GM18499 (cell line): ENCODE results near the gene TNFSF13.

Source experiments
- ATAC-seq: cut with Tn5 transposase; IDR thresholded peaks from one replicate; pipeline ENCODE4 v1.9.1; 2021; ENCODE audit warnings: moderate number of reproducible peaks; ENCODE audit not compliant: insufficient read depth, unreplicated experiment

The TNFSF13 gene

DNA sequence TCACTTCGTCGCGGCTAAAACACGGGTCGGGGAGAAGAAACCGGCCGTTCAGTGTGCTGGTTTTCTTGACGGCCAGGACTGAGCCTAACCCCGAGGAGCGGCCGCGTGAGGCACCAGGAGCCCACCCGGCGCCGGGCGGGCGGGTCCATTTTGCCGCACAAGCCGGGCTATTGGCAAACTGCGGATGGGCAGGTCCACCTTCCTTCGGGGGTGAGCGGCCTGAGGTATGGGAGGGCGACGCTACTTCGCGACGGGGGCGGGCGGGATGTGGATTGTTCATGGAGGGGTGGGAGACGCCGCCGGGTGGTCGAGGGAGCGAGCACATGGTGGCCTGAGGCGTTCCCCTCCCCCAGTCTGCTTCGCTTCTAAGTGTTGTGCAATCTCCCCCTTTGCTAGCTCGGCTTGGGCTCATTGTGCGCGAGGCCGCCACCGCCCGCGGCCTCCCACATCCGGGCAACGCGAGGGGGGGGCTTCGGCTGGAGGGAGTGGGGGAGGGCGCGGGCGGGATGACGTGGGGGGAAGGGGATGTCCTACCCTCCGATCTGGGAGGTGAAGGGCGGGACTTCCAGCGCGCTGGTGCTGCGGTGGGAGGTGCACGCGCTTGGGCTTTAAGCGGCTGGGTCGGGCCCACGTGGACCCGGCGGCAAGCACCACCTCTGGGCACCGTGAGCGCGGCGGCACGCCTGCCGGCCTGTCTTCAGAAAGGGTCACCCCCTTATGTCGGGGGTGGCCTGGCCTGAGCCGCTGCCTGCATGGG is 15.0 kb downstream of the TNFSF13 start:
- ATAC-seq, result no peak

DNA sequence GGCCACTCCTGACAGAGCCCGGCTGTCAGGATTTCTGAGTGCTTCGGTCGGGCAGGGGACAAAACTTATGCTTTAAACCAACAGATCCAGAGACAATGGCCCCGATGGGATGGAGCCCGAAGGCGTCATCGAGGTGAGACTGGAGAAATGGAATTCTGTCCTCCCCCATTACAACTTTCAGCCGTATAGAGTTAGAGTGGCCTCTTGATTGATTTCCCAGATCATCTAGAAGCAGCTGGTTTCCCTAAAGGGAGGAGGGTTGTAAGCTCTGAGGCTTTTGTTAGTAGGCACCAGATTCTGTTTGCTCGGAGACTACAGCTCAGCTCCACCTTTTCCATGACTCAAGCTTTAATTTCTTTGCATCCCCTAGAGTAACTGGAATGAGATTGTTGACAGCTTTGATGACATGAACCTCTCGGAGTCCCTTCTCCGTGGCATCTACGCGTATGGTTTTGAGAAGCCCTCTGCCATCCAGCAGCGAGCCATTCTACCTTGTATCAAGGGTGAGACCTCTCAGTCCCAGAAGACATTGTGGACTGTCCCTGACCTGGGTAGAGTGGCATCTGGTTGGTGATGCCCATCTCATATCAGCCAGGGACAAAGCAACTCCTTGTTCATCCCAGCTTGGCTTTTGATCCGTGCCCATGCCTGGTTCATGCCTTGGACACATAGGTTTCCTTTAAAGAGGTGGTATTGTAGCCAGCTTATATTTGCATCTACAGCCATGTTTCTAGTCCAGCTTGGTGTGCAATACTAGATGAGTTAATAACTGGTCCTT is 15.8 kb downstream of the TNFSF13 start:
- ATAC-seq, result no peak

DNA sequence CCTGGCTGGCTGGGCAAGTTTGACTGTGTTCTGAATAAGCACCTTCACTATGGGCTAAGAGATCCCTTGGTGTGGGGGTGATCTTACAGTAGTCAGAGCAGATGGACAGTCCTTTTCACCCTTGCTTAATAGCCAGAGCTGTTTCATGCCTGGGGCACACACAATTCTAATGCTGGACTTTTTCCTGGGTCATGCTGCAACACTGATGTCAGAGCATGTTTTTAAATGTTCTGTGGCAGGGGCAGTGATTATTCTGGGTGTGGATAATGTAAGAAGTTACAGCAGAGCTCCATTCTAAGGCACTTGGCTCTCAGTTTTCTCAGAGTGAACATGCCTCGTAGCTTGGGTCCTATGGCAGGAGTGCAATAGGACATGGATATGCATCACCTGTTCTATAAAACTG is 16.9 kb downstream of the TNFSF13 start:
- no peak for ATAC-seq

DNA sequence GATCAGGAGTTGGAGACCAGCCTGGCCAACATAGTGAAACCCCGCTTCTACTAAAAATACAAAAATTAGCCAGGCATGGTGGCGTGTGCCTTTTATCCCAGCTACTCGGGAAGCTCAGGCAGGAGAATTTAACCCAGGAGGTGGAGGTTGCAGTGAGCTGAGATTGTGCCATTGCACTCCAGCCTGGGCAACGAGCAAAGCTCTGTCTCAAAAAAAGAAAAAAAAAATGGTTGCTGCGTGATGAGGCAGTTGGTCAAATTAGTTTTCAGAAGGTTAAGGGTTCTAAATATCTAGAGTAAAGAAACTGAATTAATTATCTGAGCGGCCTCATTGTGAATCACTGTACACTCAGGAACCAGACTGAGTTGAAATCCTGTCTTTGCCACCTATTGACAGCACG is 17.4 kb downstream of the TNFSF13 start:
- no peak for ATAC-seq

DNA sequence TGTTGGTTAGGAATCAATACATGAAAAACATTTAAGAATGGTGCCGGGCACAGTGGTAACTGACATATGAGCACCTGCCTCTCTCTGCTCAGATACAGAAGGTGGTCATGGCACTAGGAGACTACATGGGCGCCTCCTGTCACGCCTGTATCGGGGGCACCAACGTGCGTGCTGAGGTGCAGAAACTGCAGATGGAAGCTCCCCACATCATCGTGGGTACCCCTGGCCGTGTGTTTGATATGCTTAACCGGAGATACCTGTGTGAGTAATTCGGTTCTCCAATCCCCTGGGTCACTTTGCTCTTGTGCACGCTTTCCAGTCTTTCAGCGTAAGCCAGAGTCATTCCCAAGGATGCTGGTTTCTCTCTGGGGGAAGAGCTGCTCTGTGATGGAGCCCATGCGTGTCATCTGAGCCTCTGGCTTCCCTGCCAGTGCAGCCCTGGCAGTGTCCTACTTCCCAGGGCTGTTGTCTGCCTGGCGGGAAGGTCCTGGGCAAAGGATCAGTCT is 17.9 kb downstream of the TNFSF13 start:
- no peak for ATAC-seq

DNA sequence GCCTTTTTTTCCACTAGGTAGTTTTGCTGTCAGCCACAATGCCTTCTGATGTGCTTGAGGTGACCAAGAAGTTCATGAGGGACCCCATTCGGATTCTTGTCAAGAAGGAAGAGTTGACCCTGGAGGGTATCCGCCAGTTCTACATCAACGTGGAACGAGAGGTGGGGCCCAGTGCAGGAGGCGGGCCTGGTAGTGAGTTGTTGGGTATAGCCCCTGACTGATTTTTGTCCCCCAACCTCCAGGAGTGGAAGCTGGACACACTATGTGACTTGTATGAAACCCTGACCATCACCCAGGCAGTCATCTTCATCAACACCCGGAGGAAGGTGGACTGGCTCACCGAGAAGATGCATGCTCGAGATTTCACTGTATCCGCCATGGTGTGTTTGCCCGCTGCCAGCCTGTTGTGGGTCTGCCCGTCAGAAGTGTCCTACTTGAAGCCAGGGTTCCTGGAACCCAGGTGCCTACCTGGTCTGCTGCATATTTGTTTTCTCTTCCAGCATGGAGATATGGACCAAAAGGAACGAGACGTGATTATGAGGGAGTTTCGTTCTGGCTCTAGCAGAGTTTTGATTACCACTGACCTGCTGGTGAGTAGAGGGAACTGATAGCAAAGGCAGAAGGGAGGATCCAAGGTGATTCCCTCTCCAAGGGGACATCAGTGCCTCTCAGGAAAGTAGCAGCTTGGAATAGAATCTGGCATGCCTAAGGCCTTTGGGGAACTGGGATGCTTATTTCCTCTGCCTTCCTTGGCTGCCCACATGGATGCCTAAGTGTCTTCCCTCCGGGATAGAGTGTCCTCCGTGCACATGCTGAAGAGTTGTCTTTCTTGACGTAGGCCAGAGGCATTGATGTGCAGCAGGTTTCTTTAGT is 19.0 kb downstream of the TNFSF13 start:
- no peak for ATAC-seq

DNA sequence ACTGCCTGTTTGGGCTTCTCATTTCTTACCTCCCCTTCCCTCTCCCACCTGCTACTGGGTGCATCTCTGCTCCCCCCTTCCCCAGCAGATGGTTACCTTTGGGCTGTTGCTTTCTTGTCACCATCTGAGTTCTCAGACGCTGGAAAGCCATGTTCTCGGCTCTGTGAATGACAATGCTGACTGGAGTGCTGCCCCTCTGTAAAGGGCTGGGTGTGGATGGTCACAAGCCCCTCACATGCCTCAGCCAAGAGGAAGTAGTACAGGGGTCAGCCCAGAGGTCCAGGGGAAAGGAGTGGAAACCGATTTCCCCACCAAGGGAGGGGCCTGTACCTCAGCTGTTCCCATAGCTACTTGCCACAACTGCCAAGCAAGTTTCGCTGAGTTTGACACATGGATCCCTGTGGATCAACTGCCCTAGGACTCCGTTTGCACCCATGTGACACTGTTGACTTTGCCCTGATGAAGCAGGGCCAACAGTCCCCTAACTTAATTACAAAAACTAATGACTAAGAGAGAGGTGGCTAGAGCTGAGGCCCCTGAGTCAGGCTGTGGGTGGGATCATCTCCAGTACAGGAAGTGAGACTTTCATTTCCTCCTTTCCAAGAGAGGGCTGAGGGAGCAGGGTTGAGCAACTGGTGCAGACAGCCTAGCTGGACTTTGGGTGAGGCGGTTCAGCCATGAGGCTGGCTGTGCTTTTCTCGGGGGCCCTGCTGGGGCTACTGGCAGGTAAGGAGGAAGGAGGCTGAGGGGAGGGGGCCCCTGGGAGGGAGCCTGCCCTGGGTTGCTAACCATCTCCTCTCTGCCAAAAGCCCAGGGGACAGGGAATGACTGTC is 20.7 kb downstream of the TNFSF13 start, which contains the start of gene CD68:
Gene CD68 (plus strand): TSS at position 638 of the 833 bp plus-strand sequence. CDS start 40 bp downstream, at position 678.
- no peak for ATAC-seq

DNA sequence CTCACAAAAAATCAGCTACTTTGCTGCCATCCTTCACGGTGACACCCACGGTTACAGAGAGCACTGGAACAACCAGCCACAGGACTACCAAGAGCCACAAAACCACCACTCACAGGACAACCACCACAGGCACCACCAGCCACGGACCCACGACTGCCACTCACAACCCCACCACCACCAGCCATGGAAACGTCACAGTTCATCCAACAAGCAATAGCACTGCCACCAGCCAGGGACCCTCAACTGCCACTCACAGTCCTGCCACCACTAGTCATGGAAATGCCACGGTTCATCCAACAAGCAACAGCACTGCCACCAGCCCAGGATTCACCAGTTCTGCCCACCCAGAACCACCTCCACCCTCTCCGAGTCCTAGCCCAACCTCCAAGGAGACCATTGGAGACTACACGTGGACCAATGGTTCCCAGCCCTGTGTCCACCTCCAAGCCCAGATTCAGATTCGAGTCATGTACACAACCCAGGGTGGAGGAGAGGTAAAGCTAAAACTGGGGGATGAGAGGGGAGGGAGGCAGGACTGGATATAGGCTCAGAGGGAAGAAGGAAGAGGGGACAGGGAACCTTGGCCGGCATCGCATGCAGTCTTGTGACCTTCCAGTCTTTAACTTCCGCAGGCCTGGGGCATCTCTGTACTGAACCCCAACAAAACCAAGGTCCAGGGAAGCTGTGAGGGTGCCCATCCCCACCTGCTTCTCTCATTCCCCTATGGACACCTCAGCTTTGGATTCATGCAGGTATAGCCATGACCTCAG is 21.5 kb downstream of the TNFSF13 start:
- ATAC-seq, result no peak

DNA sequence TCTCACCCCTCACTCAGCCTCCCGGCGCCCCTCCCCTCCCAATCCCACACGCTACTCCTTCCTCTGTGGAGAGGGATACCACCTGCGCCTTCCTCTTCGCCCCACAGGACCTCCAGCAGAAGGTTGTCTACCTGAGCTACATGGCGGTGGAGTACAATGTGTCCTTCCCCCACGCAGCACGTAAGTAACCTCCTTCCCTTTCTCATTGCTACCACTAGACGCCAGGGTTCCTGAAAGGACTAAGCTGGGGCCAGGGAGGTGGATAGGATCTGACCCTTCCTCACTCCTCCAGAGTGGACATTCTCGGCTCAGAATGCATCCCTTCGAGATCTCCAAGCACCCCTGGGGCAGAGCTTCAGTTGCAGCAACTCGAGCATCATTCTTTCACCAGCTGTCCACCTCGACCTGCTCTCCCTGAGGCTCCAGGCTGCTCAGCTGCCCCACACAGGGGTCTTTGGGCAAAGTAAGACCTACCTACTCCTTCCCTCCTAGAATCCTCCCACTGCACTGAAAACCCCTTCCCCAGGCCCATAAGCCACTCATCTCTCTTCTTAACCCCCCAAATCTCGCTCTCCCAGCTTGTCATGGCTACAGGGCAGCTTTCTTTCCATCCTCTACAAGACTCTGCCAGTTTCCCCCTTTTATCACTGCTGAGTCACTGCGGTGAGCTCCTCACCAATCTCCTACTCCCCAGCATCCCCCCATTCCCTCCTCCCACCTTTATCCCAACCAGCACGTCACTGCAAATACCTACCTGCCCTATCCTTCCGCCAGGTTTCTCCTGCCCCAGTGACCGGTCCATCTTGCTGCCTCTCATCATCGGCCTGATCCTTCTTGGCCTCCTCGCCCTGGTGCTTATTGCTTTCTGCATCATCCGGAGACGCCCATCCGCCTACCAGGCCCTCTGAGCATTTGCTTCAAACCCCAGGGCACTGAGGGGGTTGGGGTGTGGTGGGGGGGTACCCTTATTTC is 22.3 kb downstream of the TNFSF13 start:
- ATAC-seq, result no peak

DNA sequence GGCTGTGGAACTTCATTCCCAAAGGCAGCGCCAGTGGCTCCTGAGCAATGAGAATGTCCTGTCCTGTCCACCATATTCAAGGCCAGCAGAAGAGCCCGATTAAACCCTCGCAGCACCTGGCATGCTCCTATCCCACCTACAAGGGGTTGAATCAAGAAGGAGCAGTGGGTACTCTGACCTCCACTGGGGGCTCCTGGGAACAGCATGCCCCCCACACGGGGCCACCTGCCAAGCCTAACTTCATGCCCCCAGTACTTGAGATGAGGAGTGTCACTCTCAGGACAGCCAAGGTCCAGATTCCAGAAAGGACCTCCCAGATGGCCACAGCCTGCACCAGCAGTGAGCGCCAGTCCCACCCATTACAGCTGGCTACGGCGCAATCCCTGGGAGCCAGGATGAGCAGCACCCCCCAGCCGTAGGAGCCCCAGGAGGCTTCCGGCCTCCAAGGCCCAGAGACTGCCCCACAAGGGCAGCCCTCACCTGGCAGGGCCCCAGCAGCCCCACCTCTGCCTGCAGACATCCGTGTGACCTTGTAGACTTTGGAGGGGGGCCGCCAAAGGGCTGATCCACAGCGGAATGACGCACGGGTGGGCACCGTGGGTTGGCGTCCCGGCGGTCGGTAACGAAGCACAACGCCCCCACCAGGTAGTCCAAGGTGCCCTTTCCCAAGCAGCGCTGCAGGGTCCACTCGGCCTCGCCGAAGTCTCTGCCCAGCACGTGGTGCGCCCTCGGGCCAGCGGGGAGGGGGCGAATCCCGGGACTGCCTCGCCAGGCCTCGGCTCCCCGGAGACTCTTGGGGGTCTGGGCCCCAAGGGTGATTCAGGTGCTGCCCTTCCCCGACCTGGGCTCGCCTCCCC is 24.1 kb downstream of the TNFSF13 start:
- ATAC-seq, result no peak

DNA sequence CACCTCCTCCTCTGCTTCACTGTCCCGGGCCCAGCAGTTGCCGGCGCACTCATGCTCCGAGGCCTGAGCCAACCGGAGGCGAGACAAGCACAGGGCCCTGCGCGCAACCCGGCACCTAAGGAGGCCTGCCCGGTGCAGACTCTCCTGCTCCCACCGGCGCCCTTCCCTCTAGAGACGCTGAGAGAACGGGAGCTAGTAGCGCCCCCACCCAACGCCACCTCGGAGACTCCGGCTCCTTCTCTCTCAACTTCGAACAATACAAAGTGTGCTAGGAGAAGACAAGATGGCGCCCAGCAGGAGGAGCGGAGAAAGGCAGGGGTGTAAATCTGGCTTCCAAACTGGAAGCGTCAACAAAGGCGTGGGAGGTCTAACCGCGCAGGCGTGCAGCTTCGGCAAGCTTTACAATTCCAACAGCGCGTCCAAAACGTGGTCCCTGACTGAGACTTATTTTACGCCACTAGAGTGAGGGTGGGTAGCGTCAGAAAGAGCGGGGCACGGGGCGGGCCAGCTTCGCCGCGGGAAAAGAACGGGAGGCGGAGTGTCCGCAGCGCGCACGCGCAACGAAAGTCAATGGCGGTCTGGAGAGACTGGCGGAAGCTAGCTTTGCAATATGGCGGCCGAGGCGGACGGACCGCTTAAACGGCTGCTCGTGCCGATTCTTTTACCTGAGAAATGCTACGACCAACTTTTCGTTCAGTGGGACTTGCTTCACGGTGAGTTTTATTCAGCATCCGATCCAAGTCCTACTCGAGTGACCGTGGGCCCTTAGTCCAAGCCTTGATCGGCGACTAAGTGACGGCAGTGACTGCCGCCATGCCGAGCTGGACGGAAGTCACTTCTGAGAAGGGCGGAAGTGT is 24.9 kb downstream of the TNFSF13 start, which contains the start of gene MPDU1:
Gene MPDU1 (plus strand): TSS at position 600 of the 857 bp plus-strand sequence. CDS start 11 bp downstream, at position 611.
- ATAC-seq, result peak; percentile 57

DNA sequence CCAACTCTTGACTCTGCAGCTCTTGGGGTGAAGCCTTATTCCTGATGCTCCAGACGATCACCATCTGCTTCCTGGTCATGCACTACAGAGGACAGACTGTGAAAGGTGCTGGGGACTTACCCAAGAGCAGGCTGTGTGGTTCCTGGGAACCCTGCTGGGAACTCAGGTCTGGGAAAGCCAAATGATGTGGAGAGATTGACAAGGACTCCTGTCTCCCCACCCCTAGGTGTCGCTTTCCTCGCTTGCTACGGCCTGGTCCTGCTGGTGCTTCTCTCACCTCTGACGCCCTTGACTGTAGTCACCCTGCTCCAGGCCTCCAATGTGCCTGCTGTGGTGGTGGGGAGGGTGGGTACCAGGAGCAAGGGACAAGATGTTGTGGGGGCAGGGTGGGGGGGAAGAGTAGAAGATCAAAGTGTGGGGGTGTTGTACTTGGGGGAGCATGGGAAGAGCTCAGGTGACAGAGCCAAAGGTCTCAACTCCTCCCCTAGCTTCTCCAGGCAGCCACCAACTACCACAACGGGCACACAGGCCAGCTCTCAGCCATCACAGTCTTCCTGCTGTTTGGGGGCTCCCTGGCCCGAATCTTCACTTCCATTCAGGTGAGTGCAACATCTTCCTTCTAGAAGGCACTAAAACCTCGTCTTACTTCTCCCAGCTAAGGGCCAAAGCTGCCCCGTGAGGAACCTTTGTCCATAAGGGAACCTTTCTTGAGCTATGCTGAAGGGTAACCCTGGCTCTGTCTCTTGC is 28.3 kb downstream of the TNFSF13 start:
- no peak for ATAC-seq

DNA sequence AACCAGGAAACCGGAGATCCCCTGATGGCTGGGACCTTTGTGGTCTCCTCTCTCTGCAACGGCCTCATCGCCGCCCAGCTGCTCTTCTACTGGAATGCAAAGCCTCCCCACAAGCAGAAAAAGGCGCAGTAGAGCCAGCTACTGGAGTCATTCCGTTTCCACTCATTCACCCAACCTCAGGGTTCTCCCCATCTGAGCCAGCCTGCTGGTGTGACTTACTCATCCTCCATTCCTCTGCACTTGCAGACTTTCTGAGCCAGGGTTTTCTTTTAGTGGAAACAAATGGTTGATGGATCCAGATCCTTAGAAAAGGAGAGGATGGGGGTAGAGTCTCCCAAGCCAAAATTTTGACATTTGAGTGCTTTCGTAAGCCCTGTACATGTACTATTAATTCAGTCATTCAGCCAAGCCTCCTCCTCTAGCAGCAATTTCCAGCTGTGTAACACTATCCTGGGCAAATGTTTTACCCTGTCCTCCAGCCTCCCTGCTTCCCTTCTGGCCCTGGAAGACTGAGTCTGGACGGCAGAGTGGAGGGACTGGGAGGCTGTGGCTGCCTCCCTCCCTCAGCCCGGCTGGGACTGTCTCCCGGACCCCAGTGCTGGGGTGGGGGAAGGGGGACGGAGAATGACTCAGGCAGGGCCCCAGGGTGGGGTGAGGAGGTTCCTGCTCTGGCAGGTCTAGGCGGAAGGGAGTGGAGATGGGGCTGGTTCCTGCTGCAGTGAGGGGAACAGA is 29.0 kb downstream of the TNFSF13 start:
- no peak for ATAC-seq

DNA sequence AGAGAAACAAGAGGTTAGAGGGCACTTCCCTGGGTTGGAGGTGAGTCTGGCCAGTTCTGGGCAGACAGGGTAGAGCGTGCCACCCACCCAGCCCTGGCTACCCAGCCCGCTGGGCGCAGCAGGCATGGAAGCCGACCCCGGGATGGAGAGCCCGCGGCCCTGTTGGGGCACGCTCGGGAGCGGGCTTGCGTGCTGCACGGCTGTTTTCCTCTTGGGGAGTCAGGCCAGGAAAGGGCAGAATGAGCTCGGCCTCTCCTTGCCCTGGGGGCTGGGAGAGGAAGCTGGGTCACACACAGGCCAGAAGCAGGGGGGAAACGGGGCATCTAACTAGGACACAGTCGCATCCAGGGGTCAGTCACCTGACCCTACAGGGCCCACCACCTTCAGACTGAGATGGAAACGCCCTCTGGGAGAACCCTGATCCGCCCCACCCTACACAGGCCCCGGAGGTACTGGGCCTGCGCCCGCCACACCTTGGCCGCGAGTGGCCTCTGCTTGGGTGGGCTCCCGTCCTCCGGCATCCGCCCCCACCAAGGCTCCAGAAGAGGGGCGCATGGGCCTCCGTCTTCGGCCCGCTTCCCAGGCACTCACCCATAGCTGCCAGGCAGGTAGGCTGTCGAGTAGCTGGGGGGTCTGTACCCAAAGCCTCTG is 30.1 kb downstream of the TNFSF13 start:
- no peak for ATAC-seq
